ENCODE data around the gene FBXO33.

DNA sequence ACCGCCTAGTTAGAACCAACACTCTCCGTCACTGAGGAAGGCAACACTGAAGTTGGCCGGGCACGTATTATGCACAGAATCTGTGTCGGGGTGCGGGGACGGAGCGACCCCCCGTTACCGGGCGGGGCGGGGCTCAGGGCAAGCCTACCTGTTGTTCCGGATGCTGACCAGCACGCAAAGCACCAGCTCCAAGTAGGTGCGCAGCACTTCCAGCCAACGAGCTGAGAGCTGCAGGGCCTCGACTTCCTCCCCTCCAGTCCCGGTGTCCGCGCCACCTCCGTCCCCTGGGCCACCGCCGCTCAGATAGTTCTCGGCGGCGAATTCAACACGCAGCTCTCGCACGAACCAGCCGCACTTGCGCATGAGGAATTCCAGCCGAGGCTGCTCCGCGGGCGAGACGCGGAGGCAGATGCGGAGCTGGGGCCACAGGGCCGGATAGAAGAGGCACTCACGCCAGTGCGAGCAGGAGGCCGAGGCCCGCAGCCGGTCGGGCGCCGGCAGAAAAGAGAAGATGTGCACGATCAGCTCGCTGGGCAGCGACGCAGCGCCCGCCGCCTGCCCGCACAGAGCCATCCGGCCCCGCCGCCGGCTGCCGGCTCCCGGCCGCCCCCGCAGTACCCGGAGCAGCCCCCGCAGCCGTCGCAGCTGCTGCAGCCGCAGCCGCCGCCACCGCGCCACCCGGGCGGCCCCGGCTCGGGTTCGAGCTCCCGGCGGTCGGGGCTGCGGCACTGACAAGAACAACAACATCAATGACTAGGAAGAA is 636 bp downstream of the FBXO33 start:
- TF ChIP-seq RAD21 (IDR thresholded peaks at IDR 0.05 in 1 of 2, conservative IDR thresholded peaks at IDR 0.05 in 1 of 2; ENCODE audit: low read depth in 2 of 2, low read length in 2 of 2) (no peak), EP300 (IDR thresholded peaks at IDR 0.05; ENCODE audit: borderline replicate concordance in 1 of 2, low read depth in 2 of 2, low read length in 2 of 2) (no peak), CREB1 (IDR thresholded peaks at IDR 0.05) (no peak), POLR2A (IDR thresholded peaks at IDR 0.05; ENCODE audit: control extremely low read depth in 1 of 2, low read depth in 2 of 2, low read length in 2 of 2) (0 out of 3 replicates have a peak, but pooled peaks of 1 of the 2 experiments have one; percentile 12)

Measured in H1 (cell line).